HUES48 (cell line): Measurements from ENCODE around the gene CAB39L.

ENCODE experiments used
- H3K27ac ChIP-seq: one replicate; pipeline ENCODE4 v1.7.0; 2013; ENCODE audit warnings: low read depth, low read length, inconsistent platforms
- H3K27me3 ChIP-seq: 2 replicates; pipeline ENCODE4 v1.6.1; 2013; ENCODE audit warnings: mild to moderate bottlenecking, low read length; ENCODE audit not compliant: control insufficient read depth, insufficient read depth
- H3K36me3 ChIP-seq: 2 replicates; pipeline ENCODE4 v1.6.1; 2013; ENCODE audit warnings: low read length; ENCODE audit not compliant: control insufficient read depth, insufficient read depth
- H3K4me1 ChIP-seq: 2 replicates; pipeline ENCODE4 v1.6.1; 2013; ENCODE audit warnings: mild to moderate bottlenecking, low read length; ENCODE audit not compliant: control insufficient read depth, insufficient read depth
- H3K4me3 ChIP-seq: 2 replicates; pipeline ENCODE4 v1.5.1; 2013; ENCODE audit warnings: mild to moderate bottlenecking, low read depth, low read length
- H3K9ac ChIP-seq: 2 replicates; pipeline ENCODE4 v1.6.1; 2013; ENCODE audit warnings: mild to moderate bottlenecking, low read depth, low read length, moderate library complexity
- H3K9me3 ChIP-seq: 2 replicates; pipeline ENCODE4 v1.6.1; 2013; ENCODE audit warnings: low read length; ENCODE audit not compliant: control insufficient read depth, insufficient read depth

The CAB39L gene

DNA sequence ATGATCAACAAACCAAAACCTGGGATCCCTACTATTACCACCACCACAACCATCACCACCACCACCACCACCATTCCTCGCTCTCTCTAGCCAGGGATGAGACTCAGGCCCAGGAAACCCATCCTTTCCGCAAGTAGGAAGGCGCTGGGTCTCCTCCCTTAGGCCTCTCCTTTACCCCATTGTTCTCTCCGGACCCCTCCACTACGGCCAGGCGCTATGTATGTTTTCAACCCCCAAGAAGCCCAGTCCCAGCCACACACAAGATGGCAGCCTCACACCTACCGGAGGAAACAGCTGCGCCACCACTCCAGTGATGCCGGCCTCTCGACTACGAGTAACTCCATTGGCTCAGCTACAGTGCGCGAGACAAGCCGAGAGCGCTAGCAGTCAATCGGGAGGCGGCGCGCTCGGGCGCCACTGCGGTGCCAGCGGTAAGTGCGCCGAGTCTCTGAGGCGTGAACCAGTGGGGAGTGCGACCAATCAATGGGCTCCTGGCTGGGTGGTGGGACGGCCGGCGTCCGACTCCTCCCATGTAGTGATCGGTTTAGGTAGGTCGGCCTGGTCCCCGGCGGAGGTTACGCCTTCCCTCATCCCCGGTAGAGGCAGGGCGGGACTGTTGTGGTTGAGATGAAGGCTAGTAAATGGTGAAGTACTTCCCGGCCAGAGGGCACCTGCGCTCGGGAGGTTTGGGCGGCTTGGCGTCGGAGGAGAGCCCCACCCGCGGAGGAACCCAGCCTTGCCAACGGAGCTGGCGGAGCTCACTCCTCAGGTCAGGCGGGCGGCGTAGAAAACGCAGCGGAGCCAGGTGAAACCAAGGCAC lies at the start of gene CAB39L, which contains the start of gene SETDB2:
Gene CAB39L (minus strand): TSS at position 361 of the 820 bp plus-strand sequence. CDS start 61,154 bp downstream, outside the sequence.
Gene SETDB2 (plus strand): TSS at position 571 of the 820 bp plus-strand sequence. CDS start 7,620 bp downstream, outside the sequence.
- Histone ChIP-seq H3K9me3 (no peaks in the 10 kb centered on the region), H3K4me1 (no peaks in the 10 kb centered on the region; the same call in 1 of the 2 replicates), H3K4me3 (peak within 1 kb of the TSS; percentile 83), H3K36me3 (no peaks in the 10 kb centered on the region), H3K9ac (peak within 1 kb of the TSS; percentile 94), H3K27ac (peak within 1 kb of the TSS; percentile 88), H3K27me3 (no peaks in the 10 kb centered on the region)

DNA sequence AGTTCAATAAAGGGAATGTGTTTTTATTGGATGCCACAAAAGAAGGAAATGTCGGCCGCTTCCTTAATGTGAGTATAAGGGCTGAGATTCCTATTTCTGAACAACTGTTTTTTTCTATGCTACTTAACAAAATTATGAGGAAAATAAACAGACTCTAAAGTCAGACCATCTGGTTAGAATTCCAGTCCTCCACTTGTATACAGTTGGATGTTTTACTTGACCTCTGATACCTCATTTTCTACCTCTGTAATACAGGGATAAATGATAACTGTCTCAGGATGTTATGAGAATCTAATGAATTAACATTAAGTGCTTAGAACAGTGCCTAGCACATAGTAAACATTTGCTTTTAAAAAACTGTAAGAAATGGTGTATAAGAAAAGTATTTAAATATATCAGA lies 44.7 kb upstream of the CAB39L start:
- no peak overlapping the region for H3K27ac ChIP-seq
- no peaks in the 10 kb centered on the region for H3K4me1 ChIP-seq
- no peak overlapping the region for H3K9ac ChIP-seq
- no peaks in the 10 kb centered on the region for H3K27me3 ChIP-seq
- H3K9me3 ChIP-seq, result no peaks in the 10 kb centered on the region
- peaks cover 3% of the 10 kb centered on the region; the same call in 1 of the 2 replicates for H3K36me3 ChIP-seq
- H3K4me3 ChIP-seq, result no peak overlapping the region

DNA sequence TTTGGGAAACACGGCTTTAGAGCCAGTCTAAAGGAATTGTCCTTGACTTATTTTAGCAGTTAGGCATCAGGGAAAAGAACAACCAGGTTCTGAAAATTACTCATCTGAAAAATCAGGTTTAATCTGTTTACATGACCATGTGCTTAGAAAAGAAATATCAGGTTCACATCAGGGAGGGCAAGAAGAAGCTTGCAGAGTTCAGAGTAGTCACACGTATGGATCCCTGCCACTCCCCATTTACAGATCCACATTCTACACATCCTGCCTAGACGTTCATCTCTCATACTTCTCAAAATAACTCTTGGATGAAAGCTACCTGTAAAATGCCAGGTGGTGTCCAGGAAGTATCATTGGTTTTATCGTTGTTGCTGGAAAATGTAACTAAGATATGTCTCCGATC lies 37.9 kb upstream of the CAB39L start:
- Histone ChIP-seq H3K4me3 (no peak overlapping the region), H3K9ac (no peak overlapping the region), H3K4me1 (no peaks in the 10 kb centered on the region), H3K27me3 (no peaks in the 10 kb centered on the region), H3K9me3 (no peaks in the 10 kb centered on the region), H3K36me3 (peaks cover 13% of the 10 kb centered on the region), H3K27ac (no peak overlapping the region)

DNA sequence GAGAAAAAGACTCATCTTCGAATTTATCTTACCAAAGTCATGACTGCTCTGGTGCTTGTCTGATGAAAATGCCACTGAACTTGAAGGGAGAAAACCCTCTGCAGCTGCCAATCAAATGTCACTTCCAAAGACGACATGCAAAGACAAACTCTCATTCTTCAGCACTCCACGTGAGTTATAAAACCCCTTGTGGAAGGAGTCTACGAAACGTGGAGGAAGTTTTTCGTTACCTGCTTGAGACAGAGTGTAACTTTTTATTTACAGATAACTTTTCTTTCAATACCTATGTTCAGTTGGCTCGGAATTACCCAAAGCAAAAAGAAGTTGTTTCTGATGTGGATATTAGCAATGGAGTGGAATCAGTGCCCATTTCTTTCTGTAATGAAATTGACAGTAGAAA lies 32.7 kb upstream of the CAB39L start:
- H3K36me3 ChIP-seq, result peaks cover 16% of the 10 kb centered on the region
- H3K27ac ChIP-seq, result no peak overlapping the region
- no peaks in the 10 kb centered on the region for H3K9me3 ChIP-seq
- no peak overlapping the region for H3K9ac ChIP-seq
- no peaks in the 10 kb centered on the region for H3K27me3 ChIP-seq
- no peaks in the 10 kb centered on the region for H3K4me1 ChIP-seq
- no peak overlapping the region for H3K4me3 ChIP-seq

DNA sequence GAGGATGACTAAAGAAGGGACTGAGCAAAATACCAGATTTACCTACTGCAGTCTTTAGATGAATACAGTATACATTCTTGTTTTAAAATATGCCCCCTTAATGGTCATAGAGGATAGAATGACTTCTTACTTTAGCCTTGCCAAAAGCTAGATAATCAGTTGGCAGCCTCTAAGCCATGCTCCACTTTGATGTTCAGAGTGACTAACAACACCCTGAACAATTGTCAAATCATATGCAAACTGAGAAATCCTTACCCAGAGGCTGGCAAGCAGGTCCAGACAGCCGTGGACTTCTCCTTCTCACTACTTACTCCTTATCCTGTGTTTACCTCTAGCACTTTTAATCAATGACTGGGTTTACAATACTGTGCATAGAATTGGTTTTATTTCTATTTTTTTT lies 28.3 kb upstream of the CAB39L start:
- H3K9me3 ChIP-seq, result no peaks in the 10 kb centered on the region
- H3K27me3 ChIP-seq, result no peaks in the 10 kb centered on the region
- H3K4me3 ChIP-seq, result no peak overlapping the region
- no peak overlapping the region for H3K27ac ChIP-seq
- H3K4me1 ChIP-seq, result no peaks in the 10 kb centered on the region
- H3K9ac ChIP-seq, result no peak overlapping the region
- peaks cover 15% of the 10 kb centered on the region for H3K36me3 ChIP-seq

DNA sequence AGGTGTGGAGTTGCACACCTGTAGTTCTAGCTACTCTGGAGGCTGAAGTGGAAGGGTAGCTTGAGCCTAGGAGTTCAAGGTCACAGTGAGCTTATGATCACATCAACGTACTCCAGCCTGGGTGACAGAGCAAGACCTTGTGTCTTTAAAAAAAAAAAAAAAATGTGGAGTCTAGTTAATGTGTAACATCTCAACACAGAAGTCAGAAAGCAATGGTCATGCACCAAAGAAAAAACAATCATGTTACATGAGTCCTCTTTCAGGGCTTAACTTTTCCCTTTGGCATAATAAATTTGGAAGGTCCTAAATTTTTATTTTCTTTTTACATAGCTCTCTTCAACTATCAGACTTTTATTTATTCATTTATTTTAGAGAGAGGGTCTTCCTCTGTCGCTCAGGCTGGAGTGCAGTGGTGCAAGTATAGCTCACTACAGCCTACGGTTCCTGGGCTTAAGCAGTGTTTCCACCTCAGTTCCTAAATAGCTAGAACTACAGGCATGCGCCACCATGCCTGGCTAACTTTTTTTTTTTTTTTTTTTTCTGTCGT lies 22.5 kb upstream of the CAB39L start:
- Histone ChIP-seq H3K9me3 (peaks cover 26% of the 10 kb centered on the region), H3K36me3 (peaks cover 31% of the 10 kb centered on the region), H3K27ac (no peak overlapping the region), H3K4me3 (no peak overlapping the region), H3K4me1 (no peaks in the 10 kb centered on the region), H3K9ac (no peak overlapping the region), H3K27me3 (no peaks in the 10 kb centered on the region)

DNA sequence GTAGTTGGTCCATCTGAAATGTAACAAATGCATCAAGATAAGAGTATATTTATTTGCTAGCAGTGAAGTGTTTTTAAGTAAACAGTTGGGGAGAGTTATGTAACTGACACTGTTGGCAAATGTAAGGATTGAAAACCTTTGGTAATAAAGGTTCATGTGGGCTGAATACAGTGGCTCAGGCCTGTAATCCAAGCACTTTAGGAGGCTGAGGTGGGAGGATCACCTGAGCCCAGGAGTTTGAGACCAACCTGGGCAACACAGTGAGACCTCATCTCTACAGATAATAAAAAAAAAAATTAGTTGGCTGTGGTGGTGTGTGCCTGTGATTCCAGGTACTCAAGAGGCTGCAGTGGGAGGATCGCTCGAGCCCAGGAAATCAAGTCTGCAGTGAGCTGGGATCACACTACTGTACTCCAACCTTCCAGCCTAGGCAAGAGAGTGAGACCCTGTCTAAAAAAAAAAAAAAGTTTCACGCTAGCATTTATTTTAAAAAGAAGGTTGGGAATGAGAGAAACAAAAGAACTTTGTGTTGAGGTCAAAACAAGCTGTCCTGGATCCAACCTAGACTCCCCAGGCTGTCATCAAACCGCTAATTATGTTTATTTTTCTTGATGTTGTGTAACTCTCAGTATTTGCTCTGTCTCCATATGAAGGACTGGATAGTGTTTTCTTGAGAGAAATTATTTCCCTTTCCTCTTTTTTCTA lies 20.9 kb upstream of the CAB39L start:
- Histone ChIP-seq H3K9ac (no peak overlapping the region), H3K36me3 (peaks cover 37% of the 10 kb centered on the region), H3K9me3 (peaks cover 26% of the 10 kb centered on the region), H3K4me3 (no peak overlapping the region), H3K27me3 (no peaks in the 10 kb centered on the region), H3K27ac (no peak overlapping the region), H3K4me1 (no peaks in the 10 kb centered on the region)

DNA sequence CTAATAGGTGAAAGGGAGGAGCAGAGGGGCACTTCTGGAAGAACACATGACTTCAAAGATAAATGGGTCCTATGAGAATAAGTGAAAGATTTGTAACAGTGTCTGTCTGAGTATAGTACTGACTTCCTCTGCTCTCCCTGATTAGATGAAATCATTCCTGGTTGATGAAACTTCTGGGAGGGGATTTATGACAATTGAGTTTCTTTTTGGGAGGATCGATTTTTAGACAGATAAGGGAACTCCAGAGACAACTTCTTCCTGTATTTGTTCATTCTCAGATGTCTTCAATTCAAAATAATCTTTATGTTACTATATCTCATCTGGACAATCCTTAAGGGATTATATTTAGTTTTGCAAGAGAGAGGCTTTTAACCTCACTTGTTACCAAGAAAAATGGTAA lies 20.2 kb upstream of the CAB39L start:
- Histone ChIP-seq H3K27ac (no peak overlapping the region), H3K9ac (no peak overlapping the region), H3K36me3 (peaks cover 37% of the 10 kb centered on the region), H3K9me3 (peaks cover 26% of the 10 kb centered on the region), H3K4me1 (no peaks in the 10 kb centered on the region), H3K27me3 (no peaks in the 10 kb centered on the region), H3K4me3 (no peak overlapping the region)

DNA sequence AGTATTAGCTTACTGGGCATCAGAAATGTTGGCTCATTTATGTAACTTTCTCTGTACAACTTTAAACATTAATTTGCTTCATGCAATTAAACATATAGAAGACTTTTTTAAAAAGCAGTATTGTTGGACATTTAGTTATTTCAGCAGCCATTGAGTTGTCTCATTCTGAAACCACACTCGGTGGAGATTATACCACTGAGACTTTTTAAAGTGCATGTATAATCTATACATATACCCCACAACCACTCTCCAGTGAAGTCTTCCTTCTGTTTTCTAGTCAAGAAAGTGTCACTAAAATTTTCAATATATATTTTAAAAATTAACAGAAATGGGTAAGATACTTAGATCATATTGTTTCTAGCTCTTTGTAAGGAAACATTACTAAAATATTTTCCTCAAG lies 15.7 kb upstream of the CAB39L start:
- peaks cover 26% of the 10 kb centered on the region for H3K9me3 ChIP-seq
- H3K4me3 ChIP-seq, result no peak overlapping the region
- no peaks in the 10 kb centered on the region for H3K27me3 ChIP-seq
- H3K27ac ChIP-seq, result no peak overlapping the region
- H3K36me3 ChIP-seq, result peaks cover 31% of the 10 kb centered on the region
- H3K9ac ChIP-seq, result no peak overlapping the region
- H3K4me1 ChIP-seq, result no peaks in the 10 kb centered on the region

DNA sequence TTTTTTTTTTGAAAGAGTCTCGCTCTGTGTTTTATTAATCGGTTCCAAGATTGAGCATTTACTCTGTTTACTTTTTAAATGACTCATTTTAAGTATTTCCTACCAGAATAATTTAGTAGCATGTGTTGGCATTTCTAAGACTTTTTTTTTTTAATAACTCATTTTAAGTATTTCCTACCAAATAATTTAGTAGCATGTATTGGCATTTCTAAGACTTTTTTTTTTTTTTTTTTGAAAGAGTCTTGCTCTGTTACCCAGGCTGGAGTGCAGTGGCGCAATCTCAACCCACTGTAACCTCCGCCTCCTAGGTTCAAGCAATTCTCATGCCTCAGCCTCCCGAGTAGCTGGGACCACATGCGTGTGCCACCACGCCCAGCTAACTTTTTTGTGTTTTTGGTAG lies 13.4 kb upstream of the CAB39L start:
- H3K9me3 ChIP-seq, result peaks cover 8% of the 10 kb centered on the region; the same call in 1 of the 2 replicates
- H3K36me3 ChIP-seq, result peaks cover 13% of the 10 kb centered on the region
- H3K9ac ChIP-seq, result no peak overlapping the region
- H3K27me3 ChIP-seq, result no peaks in the 10 kb centered on the region
- no peaks in the 10 kb centered on the region for H3K4me1 ChIP-seq
- no peak overlapping the region for H3K4me3 ChIP-seq
- no peak overlapping the region for H3K27ac ChIP-seq

DNA sequence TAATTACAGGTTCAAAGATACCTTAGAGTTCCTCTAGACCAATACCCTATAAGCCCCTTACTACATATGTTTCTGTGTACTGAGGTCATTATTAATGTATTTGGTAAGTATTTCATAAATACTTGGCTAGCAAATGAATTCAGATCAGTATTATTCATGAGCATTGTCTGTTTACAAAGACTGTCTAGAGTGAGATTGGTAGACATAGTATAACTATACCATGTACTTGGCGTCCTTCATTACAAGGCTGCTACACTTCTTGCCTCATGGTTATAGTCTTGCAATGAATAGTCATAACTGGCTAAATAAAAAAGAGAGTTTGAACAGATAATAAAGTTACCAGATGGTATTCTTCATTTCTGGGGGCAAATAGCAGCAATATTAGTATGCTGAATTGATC lies 12.3 kb upstream of the CAB39L start:
- Histone ChIP-seq H3K4me3 (no peak overlapping the region), H3K27me3 (no peaks in the 10 kb centered on the region), H3K36me3 (peaks cover 3% of the 10 kb centered on the region; the same call in 1 of the 2 replicates), H3K9me3 (no peaks in the 10 kb centered on the region), H3K9ac (no peak overlapping the region), H3K4me1 (no peaks in the 10 kb centered on the region), H3K27ac (no peak overlapping the region)
